Stimulated activated naive CD8-positive, alpha-beta T cell treated with anti-CD3 and anti-CD28 coated beads, Interleukin-15, Interleukin-2, amounts not matched to agents 100 U/mL and 50 U/mL, for 24 hours (primary cell): ENCODE results near the gene FZD2.

Source experiments
- ATAC-seq: fragments of 150-1000 bp; cut with Tn5 transposase; one replicate; pipeline ENCODE4 v1.10.0; 2021
- DNase-seq: peaks from one replicate; pipeline ENCODE4 v3.0.0; 2021

FZD2 gene

GRCh38 chr17:44607836-44608690 lies 50.8 kb downstream of the FZD2 start:
- ATAC-seq (no peak), DNase-seq (no peak)

DNA sequence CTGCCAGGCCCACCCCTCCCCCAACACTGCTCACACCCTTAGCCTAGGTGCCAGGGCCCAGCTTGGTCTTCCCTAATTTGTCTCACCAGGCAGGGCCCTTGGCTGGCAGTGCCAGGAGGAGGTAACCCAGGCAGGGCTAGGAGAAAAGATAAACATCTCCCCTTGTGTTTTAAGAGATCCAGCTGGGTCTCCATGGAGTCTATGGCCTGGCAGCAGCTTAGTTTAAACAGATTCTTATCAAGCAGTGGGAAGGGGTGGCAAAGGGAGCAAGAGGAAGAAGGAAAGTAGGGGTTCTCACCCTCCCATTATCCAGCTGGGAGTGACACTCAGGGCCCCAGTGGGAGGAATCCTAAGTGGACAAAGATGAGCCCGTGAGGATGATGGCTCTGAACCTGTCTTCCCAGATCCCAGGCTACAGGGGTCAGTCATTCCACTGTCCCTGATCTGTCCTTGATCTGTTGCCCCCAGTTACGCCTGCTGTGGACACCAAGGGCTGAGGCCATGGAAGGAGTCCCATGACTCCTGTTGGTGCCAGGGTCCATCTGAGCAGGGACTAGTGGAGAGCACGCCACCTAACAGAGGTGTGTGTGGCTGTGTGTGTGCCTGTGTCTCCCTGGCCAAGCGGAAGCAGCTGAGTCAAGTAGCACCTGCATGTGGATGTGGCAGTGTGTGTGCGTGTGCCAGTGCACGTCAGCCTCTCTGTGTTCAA lies 51.6 kb downstream of the FZD2 start:
- ATAC-seq (peak; percentile 42), DNase-seq (no peak)

- ATAC-seq: no peak
- no peak for DNase-seq
These were observed 53.0 kb downstream of the FZD2 start for GRCh38 chr17:44610331-44610730.
